GM19468 (cell line): Measurements from ENCODE around the gene EPM2AIP1.
"Not testable (repeated sequence)": the region's sequence is repeated elsewhere in the genome, so short reads cannot be mapped to it uniquely, and the experiment has no call there.

Experiments
- ATAC-seq: cut with Tn5 transposase; IDR thresholded peaks from one replicate; pipeline ENCODE4 v1.9.1; 2021; ENCODE audit warnings: mild to moderate bottlenecking, moderate library complexity, moderate number of reproducible peaks; ENCODE audit not compliant: unreplicated experiment; ENCODE audit errors: extremely low read depth

EPM2AIP1 gene

DNA sequence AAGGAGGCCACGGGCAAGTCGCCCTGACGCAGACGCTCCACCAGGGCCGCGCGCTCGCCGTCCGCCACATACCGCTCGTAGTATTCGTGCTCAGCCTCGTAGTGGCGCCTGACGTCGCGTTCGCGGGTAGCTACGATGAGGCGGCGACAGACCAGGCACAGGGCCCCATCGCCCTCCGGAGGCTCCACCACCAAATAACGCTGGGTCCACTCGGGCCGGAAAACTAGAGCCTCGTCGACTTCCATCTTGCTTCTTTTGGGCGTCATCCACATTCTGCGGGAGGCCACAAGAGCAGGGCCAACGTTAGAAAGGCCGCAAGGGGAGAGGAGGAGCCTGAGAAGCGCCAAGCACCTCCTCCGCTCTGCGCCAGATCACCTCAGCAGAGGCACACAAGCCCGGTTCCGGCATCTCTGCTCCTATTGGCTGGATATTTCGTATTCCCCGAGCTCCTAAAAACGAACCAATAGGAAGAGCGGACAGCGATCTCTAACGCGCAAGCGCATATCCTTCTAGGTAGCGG, at the start of gene EPM2AIP1:
Gene EPM2AIP1, minus strand, starts transcription at position 326 of the 520 bp plus-strand sequence. Its CDS starts 54 bp downstream, at position 272.
- peak; percentile 2 for ATAC-seq

- ATAC-seq = not testable (repeated sequence)
These were observed 49.8 kb upstream of the EPM2AIP1 start for GRCh38 chr3:37042712-37043111.

GRCh38 chr3:37041546-37042195, 48.7 kb upstream of the EPM2AIP1 start:
- no peak for ATAC-seq

DNA sequence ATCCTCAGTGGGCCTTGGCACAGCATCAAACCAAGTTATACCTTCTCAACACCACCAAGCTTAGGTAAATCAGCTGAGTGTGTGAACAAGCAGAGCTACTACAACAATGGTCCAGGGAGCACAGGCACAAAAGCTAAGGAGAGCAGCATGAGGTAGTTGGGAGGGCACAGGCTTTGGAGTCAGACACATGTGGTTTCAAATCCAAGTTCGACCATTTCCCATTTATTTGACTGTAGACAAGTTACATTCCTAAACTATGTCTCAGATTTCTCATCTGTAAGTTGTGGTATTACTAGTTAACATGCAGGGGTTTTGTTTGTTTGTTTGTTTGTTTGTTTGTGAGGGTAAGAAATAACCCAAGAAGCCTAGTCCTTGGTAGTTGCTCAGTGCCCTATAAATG, 47.3 kb upstream of the EPM2AIP1 start:
- ATAC-seq = no peak

- no peak for ATAC-seq
These were observed 46.4 kb upstream of the EPM2AIP1 start for GRCh38 chr3:37039161-37039846.

DNA sequence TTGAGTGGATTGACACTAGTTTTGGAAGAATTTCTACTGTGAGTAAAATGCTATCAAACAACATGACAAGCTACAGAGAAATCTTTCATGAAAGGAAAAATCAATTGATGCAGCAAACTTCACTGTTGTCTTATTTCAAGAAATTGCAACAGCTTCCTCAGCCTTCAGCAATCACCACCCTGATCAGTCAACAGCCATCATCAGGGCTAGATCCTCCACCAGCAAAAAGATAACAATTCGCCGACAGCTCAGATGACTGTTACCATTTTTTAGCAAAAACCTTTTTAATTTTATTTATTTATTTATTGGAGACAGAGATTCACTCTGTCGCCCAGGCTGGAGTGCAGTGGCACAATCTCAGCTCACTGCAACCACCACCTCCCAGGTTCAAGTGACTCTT, 44.4 kb upstream of the EPM2AIP1 start:
- no peak for ATAC-seq

GRCh38 chr3:37032961-37033360, 40.0 kb upstream of the EPM2AIP1 start:
- no peak for ATAC-seq

DNA sequence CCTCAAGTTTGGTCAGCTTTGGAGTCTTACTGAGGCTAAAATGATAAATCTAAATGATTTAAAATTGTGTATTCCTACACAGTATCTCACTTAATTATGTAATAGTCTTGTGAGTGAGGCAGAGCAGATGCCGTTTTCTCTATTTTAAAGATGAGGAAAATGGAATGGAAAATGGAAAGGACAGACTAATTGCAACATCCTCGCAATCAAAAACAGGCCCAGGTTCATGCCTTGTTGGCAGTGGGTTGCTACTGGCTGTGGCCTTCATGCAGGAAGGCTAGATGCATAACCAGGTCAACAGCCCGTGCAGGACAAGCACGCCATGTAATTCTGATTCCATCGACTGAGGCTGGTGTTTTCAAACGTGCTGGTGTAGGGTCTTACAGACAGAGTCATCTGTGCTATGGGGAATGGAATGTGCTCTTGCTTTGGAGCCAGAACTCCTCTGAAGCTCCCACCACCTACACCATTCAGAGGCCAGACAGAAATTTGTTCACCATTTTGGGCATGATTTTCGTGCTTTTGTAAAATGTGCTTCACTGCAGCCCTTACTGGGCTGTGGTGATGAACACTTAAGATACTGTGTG, 38.3 kb upstream of the EPM2AIP1 start:
- no peak for ATAC-seq

DNA sequence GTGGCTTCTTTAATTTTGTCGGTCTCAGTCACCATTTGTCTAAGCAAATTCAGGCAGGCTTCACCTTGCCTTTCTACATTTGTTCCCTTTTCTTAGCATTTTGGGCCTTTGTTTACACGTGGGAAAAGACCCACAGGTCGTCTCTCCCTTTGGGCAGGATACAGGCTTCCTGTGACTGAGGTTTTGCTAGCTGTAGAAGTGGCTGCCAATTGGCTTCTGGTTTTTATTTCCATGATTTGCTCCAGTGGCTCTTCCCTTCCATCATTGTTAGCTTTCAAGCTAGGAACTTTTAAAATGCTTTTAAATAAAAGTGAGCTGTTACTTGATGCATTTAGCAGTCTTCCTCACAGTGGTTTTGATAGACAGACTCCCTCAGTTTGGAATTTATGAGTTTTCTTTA, 37.7 kb upstream of the EPM2AIP1 start:
- ATAC-seq = no peak

DNA sequence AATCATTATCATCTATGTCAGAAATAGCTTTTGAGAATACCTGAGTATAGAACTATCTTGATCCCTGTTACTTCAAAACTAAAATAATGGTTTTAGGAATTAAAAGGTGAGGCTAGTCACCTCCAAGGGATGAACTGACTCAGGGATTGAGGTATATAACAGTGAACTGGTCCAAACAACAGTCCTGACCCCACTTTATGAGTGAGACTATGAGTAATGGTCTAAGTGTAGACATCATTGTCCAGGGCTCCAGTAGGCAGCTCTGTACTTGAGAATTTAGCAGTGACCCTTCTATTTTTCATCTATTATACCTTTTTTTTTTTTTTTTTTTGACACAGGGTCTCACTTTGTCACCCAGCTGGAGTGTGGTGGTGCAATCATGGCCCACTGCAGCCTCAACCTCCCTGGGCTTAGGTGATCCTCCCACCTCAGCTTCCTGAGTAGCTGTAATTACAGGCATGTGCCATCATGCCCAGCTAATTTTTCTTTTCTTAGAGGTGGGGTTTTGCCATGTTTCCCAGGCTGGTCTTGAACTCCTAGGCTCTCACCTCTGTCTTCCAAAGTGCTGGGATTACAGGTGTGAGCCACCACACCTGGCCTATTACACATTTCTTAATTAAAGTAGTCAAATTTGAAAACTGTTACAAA, 36.7 kb upstream of the EPM2AIP1 start:
- no peak for ATAC-seq

GRCh38 chr3:37029111-37029510, 36.2 kb upstream of the EPM2AIP1 start:
- ATAC-seq = no peak

- ATAC-seq = no peak
These were observed 35.4 kb upstream of the EPM2AIP1 start for GRCh38 chr3:37028329-37028728.

DNA sequence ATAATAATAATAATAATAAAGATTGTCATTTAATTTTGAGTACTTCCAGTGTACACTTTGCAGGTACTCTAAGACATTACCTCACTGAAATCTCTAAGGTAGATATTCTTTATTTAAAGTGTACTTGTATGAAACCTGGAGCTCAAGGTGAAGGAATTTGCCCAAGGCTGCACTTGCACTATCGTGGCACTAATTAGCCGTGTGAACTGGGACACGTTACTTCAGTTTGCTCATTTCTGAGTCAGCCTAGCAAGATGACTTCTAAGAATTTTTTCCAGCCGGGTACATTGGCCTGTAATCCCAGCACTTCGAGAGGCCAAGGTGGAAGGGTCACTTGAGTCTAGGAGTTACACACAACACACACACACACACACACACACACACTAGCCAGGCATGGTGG, 33.9 kb upstream of the EPM2AIP1 start:
- ATAC-seq = no peak

DNA sequence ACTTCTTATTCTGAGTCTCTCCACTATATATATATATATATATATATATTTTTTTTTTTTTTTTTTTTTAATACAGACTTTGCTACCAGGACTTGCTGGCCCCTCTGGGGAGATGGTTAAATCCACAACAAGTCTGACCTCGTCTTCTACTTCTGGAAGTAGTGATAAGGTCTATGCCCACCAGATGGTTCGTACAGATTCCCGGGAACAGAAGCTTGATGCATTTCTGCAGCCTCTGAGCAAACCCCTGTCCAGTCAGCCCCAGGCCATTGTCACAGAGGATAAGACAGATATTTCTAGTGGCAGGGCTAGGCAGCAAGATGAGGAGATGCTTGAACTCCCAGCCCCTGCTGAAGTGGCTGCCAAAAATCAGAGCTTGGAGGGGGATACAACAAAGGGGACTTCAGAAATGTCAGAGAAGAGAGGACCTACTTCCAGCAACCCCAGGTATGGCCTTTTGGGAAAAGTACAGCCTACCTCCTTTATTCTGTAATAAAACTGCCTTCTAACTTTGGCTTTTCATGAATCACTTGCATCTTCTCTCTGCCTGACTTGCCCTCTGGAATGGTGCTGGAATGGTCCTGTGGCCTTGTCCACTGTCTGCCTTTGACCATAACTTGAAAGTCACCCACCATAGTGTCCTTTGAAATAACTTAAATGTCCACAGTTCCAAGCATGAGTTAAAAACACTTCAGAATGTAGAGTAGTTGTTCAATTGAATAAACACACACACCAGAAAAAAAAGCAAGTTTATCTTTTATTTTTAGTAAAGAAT, 32.8 kb upstream of the EPM2AIP1 start:
- no peak for ATAC-seq

GRCh38 chr3:37024820-37025405, 32.0 kb upstream of the EPM2AIP1 start:
- peak; percentile 30 for ATAC-seq

DNA sequence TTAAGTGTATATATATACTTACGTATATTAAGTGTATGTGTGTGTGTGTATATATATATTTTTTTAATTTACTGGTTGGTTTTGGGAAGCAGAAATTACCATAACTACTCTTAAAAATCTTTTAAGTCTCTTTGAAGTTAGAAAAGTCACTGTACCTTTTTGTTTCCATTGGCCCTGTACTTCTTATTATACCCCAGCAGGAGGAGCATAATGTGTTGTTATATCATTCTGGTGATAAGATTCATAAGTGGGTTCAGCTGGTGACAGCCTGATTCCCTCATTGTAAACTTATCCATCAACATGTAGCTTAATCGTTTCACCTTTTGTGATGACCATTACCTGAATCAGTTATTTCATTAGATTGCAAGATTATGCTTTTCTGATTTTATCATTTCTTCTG, 31.2 kb upstream of the EPM2AIP1 start:
- ATAC-seq = no peak

DNA sequence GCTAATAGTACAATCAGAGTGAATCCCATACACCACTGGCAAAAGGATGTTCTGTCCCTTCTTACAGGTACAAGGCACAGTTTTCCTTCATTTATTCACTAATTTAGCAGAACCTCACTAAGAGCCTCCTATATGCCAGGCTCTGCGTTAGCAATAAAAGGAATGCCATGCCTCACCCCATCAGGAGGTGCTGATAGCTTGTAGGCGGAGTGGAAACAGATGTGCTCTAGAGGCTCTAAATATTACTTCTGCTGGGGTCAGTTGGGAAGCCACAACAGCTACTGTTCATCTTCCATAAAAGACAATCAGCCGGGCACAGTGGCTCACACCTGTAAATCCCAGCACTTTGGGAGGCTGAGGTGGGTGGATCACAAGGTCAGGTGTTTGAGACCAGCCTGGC, 24.8 kb upstream of the EPM2AIP1 start:
- no peak for ATAC-seq

DNA sequence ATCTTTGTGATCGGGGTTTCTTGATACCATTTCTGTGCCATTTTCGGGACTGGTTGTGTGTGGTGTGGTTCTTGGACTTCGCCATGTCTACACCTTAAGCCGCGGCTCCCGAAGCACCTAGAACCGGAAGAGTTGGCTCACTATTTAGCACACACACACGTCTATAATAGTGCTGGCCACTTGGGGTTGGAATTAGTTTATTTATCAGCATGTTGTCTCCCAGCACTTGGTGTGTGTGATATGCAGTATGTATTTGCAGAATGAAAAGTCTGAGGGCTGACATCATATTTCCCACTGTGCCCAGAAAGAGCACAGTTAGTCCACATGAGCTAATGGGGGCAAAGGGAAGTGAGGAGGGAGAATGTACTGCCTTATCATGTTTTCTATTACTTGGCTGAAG, 24.0 kb upstream of the EPM2AIP1 start:
- ATAC-seq = no peak

- no peak for ATAC-seq
These were observed 22.7 kb upstream of the EPM2AIP1 start for GRCh38 chr3:37015642-37016041.

DNA sequence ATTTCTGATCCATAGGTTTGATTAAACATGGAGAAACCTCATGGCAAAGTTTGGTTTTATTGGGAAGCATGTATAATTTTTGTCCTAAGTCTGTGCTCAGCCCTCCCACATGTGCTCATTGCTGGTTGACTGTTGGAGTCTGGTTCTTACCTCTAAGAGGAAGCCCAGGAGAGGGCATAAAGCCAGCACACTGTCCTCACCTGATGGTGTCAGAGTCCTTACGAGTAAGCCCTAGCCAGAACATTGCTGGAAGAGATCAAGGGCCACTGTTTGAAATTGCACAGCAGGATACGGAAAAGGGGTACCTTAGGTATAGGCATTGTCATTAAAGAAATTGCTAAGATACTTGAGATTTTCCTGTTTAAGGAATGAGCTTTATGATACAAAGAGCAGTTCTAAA, 21.7 kb upstream of the EPM2AIP1 start:
- no peak for ATAC-seq
